B cell (primary cell): Measurements from ENCODE around the gene SPTBN2.

Experiments
- EZH2 ChIP-seq: IDR thresholded peaks from 2 replicates; pipeline ENCODE4 v1.6.1; 2012; ENCODE audit warnings: borderline replicate concordance, low read depth, mild to moderate bottlenecking, moderate library complexity, low read length; ENCODE audit not compliant: insufficient read depth, poor library complexity, severe bottlenecking
- TF ChIP-seq, protein P1 (sequence below): fragments of 200-600 bp; IDR thresholded peaks from one replicate; pipeline ENCODE4 v1.8.0; 2022; ENCODE audit warnings: antibody characterized with exemption, mild to moderate bottlenecking

DNA sequence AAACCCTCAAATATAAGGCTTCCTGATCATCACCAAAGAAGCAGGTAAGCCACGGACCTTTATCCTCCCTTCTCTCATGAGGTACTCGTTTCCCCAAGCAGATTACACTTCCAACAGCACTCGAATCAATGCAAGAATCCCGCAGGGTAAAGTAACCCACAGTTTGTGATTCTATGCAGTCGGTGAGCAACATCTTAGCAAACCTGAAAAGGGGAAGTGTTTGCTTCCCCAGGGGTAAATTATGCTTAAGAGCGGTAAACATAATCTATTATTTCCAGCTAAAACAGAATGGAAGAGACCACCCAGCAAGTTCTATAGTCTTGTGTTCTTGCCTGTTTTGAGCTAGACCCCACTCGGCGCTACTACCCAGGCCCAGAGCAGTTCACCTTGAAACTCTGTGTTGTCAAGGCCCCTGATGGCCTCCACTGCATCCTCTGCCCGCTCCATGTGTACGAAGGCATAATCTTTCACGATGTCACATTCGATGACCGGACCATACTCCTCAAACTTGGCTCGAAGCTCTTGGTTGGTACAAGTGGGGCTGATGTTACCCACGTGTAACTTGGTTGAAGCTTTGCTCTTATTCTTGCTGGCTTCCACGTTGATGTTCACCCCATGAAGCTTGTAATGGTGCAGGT lies 52.6 kb downstream of the SPTBN2 start:
- TF ChIP-seq, protein P1, sequence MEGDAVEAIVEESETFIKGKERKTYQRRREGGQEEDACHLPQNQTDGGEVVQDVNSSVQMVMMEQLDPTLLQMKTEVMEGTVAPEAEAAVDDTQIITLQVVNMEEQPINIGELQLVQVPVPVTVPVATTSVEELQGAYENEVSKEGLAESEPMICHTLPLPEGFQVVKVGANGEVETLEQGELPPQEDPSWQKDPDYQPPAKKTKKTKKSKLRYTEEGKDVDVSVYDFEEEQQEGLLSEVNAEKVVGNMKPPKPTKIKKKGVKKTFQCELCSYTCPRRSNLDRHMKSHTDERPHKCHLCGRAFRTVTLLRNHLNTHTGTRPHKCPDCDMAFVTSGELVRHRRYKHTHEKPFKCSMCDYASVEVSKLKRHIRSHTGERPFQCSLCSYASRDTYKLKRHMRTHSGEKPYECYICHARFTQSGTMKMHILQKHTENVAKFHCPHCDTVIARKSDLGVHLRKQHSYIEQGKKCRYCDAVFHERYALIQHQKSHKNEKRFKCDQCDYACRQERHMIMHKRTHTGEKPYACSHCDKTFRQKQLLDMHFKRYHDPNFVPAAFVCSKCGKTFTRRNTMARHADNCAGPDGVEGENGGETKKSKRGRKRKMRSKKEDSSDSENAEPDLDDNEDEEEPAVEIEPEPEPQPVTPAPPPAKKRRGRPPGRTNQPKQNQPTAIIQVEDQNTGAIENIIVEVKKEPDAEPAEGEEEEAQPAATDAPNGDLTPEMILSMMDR = no peak
- TF ChIP-seq EZH2 = no peak
